ENCODE measurements around the gene TAF9. TPM values are rescaled to one million over a fixed set of nuclear protein-coding genes. Genes with fewer than 3 reads are reported as not detected.
"Not testable (repeated sequence)": the region's sequence is repeated elsewhere in the genome, so short reads cannot be mapped to it uniquely, and the experiment has no call there.

The TAF9 gene
- polyA plus RNA-seq, 3 donors, result 50.2 to 156 (median 143) TPM

GRCh38 chr5:69334793-69335268 lies 34.5 kb downstream of the TAF9 start:
- H3K4me3 ChIP-seq (replicated peaks in 1 of 3; ENCODE audit: low read depth in 2 of 3, low read length in 3 of 3), result no peak overlapping the region
- no peaks in the 10 kb centered on the region for H3K9me3 Mint-ChIP-seq
- no peaks in the 10 kb centered on the region for H3K9me3 ChIP-seq (replicated peaks in 1 of 2; ENCODE audit: control insufficient read depth in 1 of 2, insufficient read depth in 1 of 2, low read length in 2 of 2)
- H3K79me2 ChIP-seq (ENCODE audit: insufficient read depth, low read length), result no peaks in the 10 kb centered on the region
- no peak overlapping the region for H3K4me2 ChIP-seq (replicated peaks; ENCODE audit: extremely low read depth, low read length, poor library complexity, severe bottlenecking)
- H3K4me1 ChIP-seq (ENCODE audit: control insufficient read depth in 1 of 2, insufficient read depth in 2 of 2, low read length in 2 of 2), result peaks cover 20 to 27% of the 10 kb centered on the region in 2 donors
- H3K36me3 ChIP-seq (replicated peaks in 1 of 2; ENCODE audit: control insufficient read depth in 1 of 2, insufficient read depth in 2 of 2, low read length in 2 of 2), result no peaks in the 10 kb centered on the region
- peaks cover 27% of the 10 kb centered on the region for H3K4me1 Mint-ChIP-seq
- peaks cover 0 to 2% (median 1%) of the 10 kb centered on the region in 3 donors for H3K27me3 Mint-ChIP-seq (ENCODE audit: low read depth in 3 of 3)
- TF ChIP-seq CTCF (IDR thresholded peaks at IDR 0.05), result peak; percentile 75
- H3K9ac ChIP-seq (ENCODE audit: insufficient read depth, low read length, poor library complexity, severe bottlenecking), result no peak overlapping the region
- no peaks in the 10 kb centered on the region for H3K36me3 Mint-ChIP-seq
- no peak overlapping the region for H3K27ac Mint-ChIP-seq
- peak overlapping the region; percentile 50 for H2AFZ ChIP-seq (ENCODE audit: insufficient read depth, low read depth, low read length, poor library complexity, severe bottlenecking)
- peak; percentile 61 to 71 (median 69) for DNase-seq
- H3K4me3 Mint-ChIP-seq, result peak overlapping the region; percentile 2 to 26
- H3K27ac ChIP-seq (ENCODE audit: low read depth in 1 of 2, low read length in 2 of 2), result no peak overlapping the region
- under 1% methylated on average over 16 of the region's 18 CpGs for WGBS (ENCODE audit: insufficient coverage)
- intact Hi-C loops (cut with micrococcal nuclease), result loop anchor here (10.0 kb wide), 2 partner anchors 100 to 240 kb away; partner anchors contain the start of genes CDK7 (in 1 of the 2) and SLC30A5 (in 1 of the 2)
- H3K27me3 ChIP-seq (ENCODE audit: control insufficient read depth in 2 of 2, insufficient read depth in 2 of 2, low read length in 2 of 2), result no peaks in the 10 kb centered on the region
- no peaks in the 10 kb centered on the region for H4K20me1 ChIP-seq (ENCODE audit: insufficient read depth, low read length)

- H3K27ac ChIP-seq (ENCODE audit: low read depth in 1 of 2, low read length in 2 of 2); H3K36me3 ChIP-seq (replicated peaks in 1 of 2; ENCODE audit: control insufficient read depth in 1 of 2, insufficient read depth in 2 of 2, low read length in 2 of 2); H3K36me3 Mint-ChIP-seq; H3K79me2 ChIP-seq (ENCODE audit: insufficient read depth, low read length); H3K9me3 ChIP-seq (replicated peaks in 1 of 2; ENCODE audit: control insufficient read depth in 1 of 2, insufficient read depth in 1 of 2, low read length in 2 of 2); H3K4me2 ChIP-seq (replicated peaks; ENCODE audit: extremely low read depth, low read length, poor library complexity, severe bottlenecking); H3K27me3 Mint-ChIP-seq (ENCODE audit: low read depth in 3 of 3); H3K4me3 Mint-ChIP-seq; DNase-seq; H3K9me3 Mint-ChIP-seq; H4K20me1 ChIP-seq (ENCODE audit: insufficient read depth, low read length); H3K27me3 ChIP-seq (ENCODE audit: control insufficient read depth in 2 of 2, insufficient read depth in 2 of 2, low read length in 2 of 2); H3K9ac ChIP-seq (ENCODE audit: insufficient read depth, low read length, poor library complexity, severe bottlenecking); H3K4me3 ChIP-seq (replicated peaks in 1 of 3; ENCODE audit: low read depth in 2 of 3, low read length in 3 of 3): not testable (repeated sequence)
- Mint-ChIP-seq H3K27ac (peak overlapping the region in 2 of 7 donors; percentile 31 to 87), H3K4me1 (peaks cover 27% of the 10 kb centered on the region)
- H2AFZ ChIP-seq (ENCODE audit: insufficient read depth, low read depth, low read length, poor library complexity, severe bottlenecking), result peak overlapping the region; percentile 84
- intact Hi-C loops (cut with micrococcal nuclease), result loop anchor here (10.0 kb wide), 2 partner anchors 99 to 239 kb away; partner anchors contain the start of genes CDK7 (in 1 of the 2) and SLC30A5 (in 1 of the 2)
- 94% methylated on average over 21 of the region's 25 CpGs for WGBS (ENCODE audit: insufficient coverage)
- H3K4me1 ChIP-seq (ENCODE audit: control insufficient read depth in 1 of 2, insufficient read depth in 2 of 2, low read length in 2 of 2), result peaks cover 20 to 27% of the 10 kb centered on the region in 2 donors
Measured at GRCh38 chr5:69333668-69334315, 35.5 kb downstream of the TAF9 start.

All from CD14-positive monocyte (primary cell).